Spleen (tissue), 7 donors: Measurements from ENCODE around the gene HAUS3.
"Not testable (repeated sequence)": the region's sequence is repeated elsewhere in the genome, so short reads cannot be mapped to it uniquely, and the experiment has no call there.

Experiments
- CTCF ChIP-seq, 11 experiments: fragments of 200-600 bp in 7 of 11; fragments of 450-650 bp in 4 of 11; sonication (generic) in 4 of 11; IDR thresholded peaks in 8 of 11; conservative IDR thresholded peaks in 3 of 11; 1 replicate in 7 of 11; 2 replicates in 4 of 11; pipeline versions ENCODE4 v1.4.0 to v1.8.0; 2016 to 2021; ENCODE audit warnings: antibody characterized with exemption in 11 of 11, inconsistent platforms in 4 of 11, mild to moderate bottlenecking in 1 of 11
- POLR2AphosphoS5 ChIP-seq, 3 donors: sonication (generic); formaldehyde crosslinking; IDR thresholded peaks; one replicate each; pipeline ENCODE4 v1.5.1; 2017; ENCODE audit warnings: antibody characterized with exemption in 3 of 3
- donor health status: DM: no; HTN: no; CAD: no; lungs with moderate emphysema.
- donor health status: DM: no; HTN: no; CAD: no.
- donor health status: DM: no; HTN: no; CAD: no.

- not testable (repeated sequence) for TF ChIP-seq CTCF (IDR thresholded peaks at IDR 0.05 in 8 of 11, conservative IDR thresholded peaks at IDR 0.05 in 3 of 11); POLR2AphosphoS5 (IDR thresholded peaks at IDR 0.05)
Observed at GRCh38 chr4:2202789-2203188, 39.1 kb downstream of the HAUS3 start.
